GM18867 (cell line): ENCODE data around the gene TGM1.

ENCODE experiments used
- ATAC-seq: cut with Tn5 transposase; IDR thresholded peaks from one replicate; pipeline ENCODE4 v1.9.1; 2021; ENCODE audit warnings: mild to moderate bottlenecking, moderate library complexity; ENCODE audit not compliant: unreplicated experiment

TGM1 gene

GRCh38 chr14:24271134-24271833 is 8.3 kb upstream of the TGM1 start, which contains the start of gene RABGGTA:
TSS of gene RABGGTA (minus strand) at chr14:24271597. CDS start at chr14:24271115, 482 bp downstream.
- peak; percentile 89 for ATAC-seq

GRCh38 chr14:24270537-24271133 is 7.7 kb upstream of the TGM1 start:
- ATAC-seq: no peak

GRCh38 chr14:24269910-24270536 is 7.0 kb upstream of the TGM1 start:
- no peak for ATAC-seq

GRCh38 chr14:24269368-24269767 is 6.4 kb upstream of the TGM1 start:
- ATAC-seq: no peak

GRCh38 chr14:24268225-24268624 is 5.2 kb upstream of the TGM1 start:
- no peak for ATAC-seq

- ATAC-seq: no peak
Observed at GRCh38 chr14:24267516-24267915, 4.5 kb upstream of the TGM1 start.

GRCh38 chr14:24266344-24267244 is 3.6 kb upstream of the TGM1 start:
- ATAC-seq: no peak

GRCh38 chr14:24264298-24264697 is 1.3 kb upstream of the TGM1 start:
- no peak for ATAC-seq

- no peak for ATAC-seq
Observed at GRCh38 chr14:24263848-24264247, 871 bp upstream of the TGM1 start.

GRCh38 chr14:24261969-24262327 is 1.0 kb downstream of the TGM1 start:
- no peak for ATAC-seq

- no peak for ATAC-seq
Observed at GRCh38 chr14:24261256-24261968, 1.6 kb downstream of the TGM1 start.

GRCh38 chr14:24260780-24261157 is 2.2 kb downstream of the TGM1 start:
- no peak for ATAC-seq

- no peak for ATAC-seq
Observed at GRCh38 chr14:24260026-24260779, 2.8 kb downstream of the TGM1 start.

- no peak for ATAC-seq
Observed at GRCh38 chr14:24259282-24260025, 3.5 kb downstream of the TGM1 start.

- ATAC-seq: no peak
Observed at GRCh38 chr14:24258548-24259265, 4.3 kb downstream of the TGM1 start.

- ATAC-seq: no peak
Observed at GRCh38 chr14:24258119-24258518, 4.9 kb downstream of the TGM1 start.

GRCh38 chr14:24256960-24257359 is 6.0 kb downstream of the TGM1 start:
- ATAC-seq: no peak

- no peak for ATAC-seq
Observed at GRCh38 chr14:24255931-24256711, 6.9 kb downstream of the TGM1 start.
